Breast epithelium (tissue), 3 donors: ENCODE results near the gene HSH2D.

Source experiments
- POLR2A ChIP-seq: fragments of 450-650 bp; IDR thresholded peaks from one replicate; pipeline ENCODE4 v1.6.1; 2016; ENCODE audit warnings: antibody characterized with exemption, mild to moderate bottlenecking, moderate library complexity
- POLR2AphosphoS5 ChIP-seq, 3 donors: sonication (generic); formaldehyde crosslinking; IDR thresholded peaks; one replicate each; pipeline ENCODE4 v1.6.1; 2017; ENCODE audit warnings: antibody characterized with exemption in 3 of 3
- TF ChIP-seq, protein P1 (sequence below), 3 donors: fragments of 450-650 bp; IDR thresholded peaks; one replicate each; pipeline ENCODE4 v1.5.1; 2016 to 2017; ENCODE audit warnings: antibody characterized with exemption in 3 of 3, mild to moderate bottlenecking in 3 of 3, moderate library complexity in 3 of 3

DNA sequence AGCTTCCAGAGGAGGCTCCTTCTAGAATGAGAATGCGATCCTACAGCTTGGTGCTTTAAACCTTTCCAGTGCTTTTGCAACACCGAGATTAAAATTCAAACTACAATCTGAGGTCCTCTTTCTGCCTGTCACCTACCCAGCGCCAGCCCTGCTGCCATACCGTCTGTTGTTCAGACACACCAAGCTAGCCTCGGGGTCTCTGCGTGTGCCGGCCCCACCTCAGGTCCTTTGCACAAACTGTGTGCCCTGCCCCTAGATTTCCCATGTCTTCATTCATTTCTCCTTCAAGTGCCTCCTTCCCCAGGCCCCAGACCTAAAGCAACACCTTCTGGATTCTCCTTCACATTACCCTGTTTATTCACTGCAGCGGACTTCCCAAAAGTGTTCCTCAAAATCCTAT is 11.1 kb downstream of the HSH2D start:
- TF ChIP-seq POLR2AphosphoS5 (IDR thresholded peaks at IDR 0.05) (no peak), POLR2A (no peak)
- TF ChIP-seq, protein P1, sequence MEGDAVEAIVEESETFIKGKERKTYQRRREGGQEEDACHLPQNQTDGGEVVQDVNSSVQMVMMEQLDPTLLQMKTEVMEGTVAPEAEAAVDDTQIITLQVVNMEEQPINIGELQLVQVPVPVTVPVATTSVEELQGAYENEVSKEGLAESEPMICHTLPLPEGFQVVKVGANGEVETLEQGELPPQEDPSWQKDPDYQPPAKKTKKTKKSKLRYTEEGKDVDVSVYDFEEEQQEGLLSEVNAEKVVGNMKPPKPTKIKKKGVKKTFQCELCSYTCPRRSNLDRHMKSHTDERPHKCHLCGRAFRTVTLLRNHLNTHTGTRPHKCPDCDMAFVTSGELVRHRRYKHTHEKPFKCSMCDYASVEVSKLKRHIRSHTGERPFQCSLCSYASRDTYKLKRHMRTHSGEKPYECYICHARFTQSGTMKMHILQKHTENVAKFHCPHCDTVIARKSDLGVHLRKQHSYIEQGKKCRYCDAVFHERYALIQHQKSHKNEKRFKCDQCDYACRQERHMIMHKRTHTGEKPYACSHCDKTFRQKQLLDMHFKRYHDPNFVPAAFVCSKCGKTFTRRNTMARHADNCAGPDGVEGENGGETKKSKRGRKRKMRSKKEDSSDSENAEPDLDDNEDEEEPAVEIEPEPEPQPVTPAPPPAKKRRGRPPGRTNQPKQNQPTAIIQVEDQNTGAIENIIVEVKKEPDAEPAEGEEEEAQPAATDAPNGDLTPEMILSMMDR (IDR thresholded peaks at IDR 0.05), result no peak
